WTC11 (cell line): ENCODE results near the gene GIPC3. TPM values are rescaled to one million over a fixed set of nuclear protein-coding genes. Genes with fewer than 3 reads are reported as not detected.

Experiments
- ATAC-seq: fragments of 200-7000 bp; cut with Tn5 transposase; 2 replicates; pipeline ENCODE4 v1.10.0; 2021; ENCODE audit warnings: mild to moderate bottlenecking, moderate library complexity
- CTCF ChIA-PET: fragments of 300-600 bp; sonication (Branson Sonifier 250); formaldehyde crosslinking; loops from one replicate; lab custom pipeline; 2021; ENCODE audit warnings: antibody characterized with exemption; lab: Charles Lee
- POLR2A ChIA-PET: fragments of 350-600 bp; sonication (Branson Sonifier 250); formaldehyde crosslinking; loops from one replicate; lab custom pipeline; 2021; ENCODE audit warnings: antibody characterized with exemption; lab: Charles Lee
- DNase-seq: peaks from one replicate; pipeline ENCODE4 v3.0.0; 2021; ENCODE audit warnings: low spot score
- H3K27ac Mint-ChIP-seq: 2 replicates; pipeline ENCODE4 v1.8.0; 2021; ENCODE audit warnings: mixed read lengths
- H3K27me3 Mint-ChIP-seq: 2 replicates; pipeline ENCODE4 v1.8.0; 2021; ENCODE audit warnings: low read depth, mild to moderate bottlenecking, moderate library complexity, mixed read lengths
- H3K36me3 Mint-ChIP-seq: 2 replicates; pipeline ENCODE4 v1.8.0; 2021; ENCODE audit warnings: mixed read lengths
- H3K4me1 Mint-ChIP-seq: 2 replicates; pipeline ENCODE4 v1.8.0; 2022; ENCODE audit warnings: mixed read lengths
- H3K4me3 Mint-ChIP-seq: 2 replicates; pipeline ENCODE4 v1.8.0; 2021; ENCODE audit warnings: mild to moderate bottlenecking, moderate library complexity, mixed read lengths
- H3K9me3 Mint-ChIP-seq: 2 replicates; pipeline ENCODE4 v1.8.0; 2021; ENCODE audit warnings: mixed read lengths
- CREB1 ChIP-seq: sonication (generic); formaldehyde crosslinking; IDR thresholded peaks from 2 replicates; pipeline ENCODE4 v1.8.0; 2023; ENCODE audit warnings: mild to moderate bottlenecking, missing genetic modification reagents
- ELF4 ChIP-seq: sonication (generic); formaldehyde crosslinking; IDR thresholded peaks from 2 replicates; pipeline ENCODE4 v1.8.1; 2022; ENCODE audit warnings: low read depth, mild to moderate bottlenecking, moderate library complexity, missing genetic modification reagents
- FOXP1 ChIP-seq: sonication (generic); formaldehyde crosslinking; IDR thresholded peaks from 2 replicates; pipeline ENCODE4 v1.8.0; 2022; ENCODE audit warnings: missing genetic modification reagents, mild to moderate bottlenecking, moderate library complexity, borderline replicate concordance
- RELA ChIP-seq: sonication (generic); formaldehyde crosslinking; IDR thresholded peaks from 2 replicates; pipeline ENCODE4 v1.8.1; 2022; ENCODE audit warnings: missing genetic modification reagents, mild to moderate bottlenecking, borderline replicate concordance
- SMAD4 ChIP-seq: sonication (generic); formaldehyde crosslinking; IDR thresholded peaks from 2 replicates; pipeline ENCODE4 v1.8.0; 2022; ENCODE audit warnings: mild to moderate bottlenecking, missing genetic modification reagents
- ZNF232 ChIP-seq: sonication (generic); formaldehyde crosslinking; IDR thresholded peaks from 2 replicates; pipeline ENCODE4 v1.8.0; 2022; ENCODE audit warnings: mild to moderate bottlenecking, missing genetic modification reagents
- total RNA-seq: library from RNA; stranded (reverse); gene quantifications from 3 replicates; pipeline ENCODE4 v1.2.3, GENCODE V29; 2021
- TF ChIP-seq, protein P1 (sequence below): sonication (generic); formaldehyde crosslinking; IDR thresholded peaks from 2 replicates; pipeline ENCODE4 v1.8.1; 2023; ENCODE audit warnings: mild to moderate bottlenecking, missing genetic modification reagents
- TF ChIP-seq, protein P2 (sequence below): fragments of 250-450 bp; sonication (Bioruptor Pico); IDR thresholded peaks from 2 replicates; pipeline ENCODE4 v1.9.0; 2021; ENCODE audit warnings: moderate library complexity, mild to moderate bottlenecking, inconsistent platforms, borderline replicate concordance
- TF ChIP-seq, protein P3 (sequence below): fragments of 250-450 bp; sonication (Bioruptor Pico); IDR thresholded peaks from 2 replicates; pipeline ENCODE4 v1.9.0; 2021; ENCODE audit warnings: mild to moderate bottlenecking
- TF ChIP-seq, protein P4 (sequence below): sonication (generic); formaldehyde crosslinking; IDR thresholded peaks from 2 replicates; pipeline ENCODE4 v1.8.0; 2022; ENCODE audit warnings: mild to moderate bottlenecking, missing genetic modification reagents
- TF ChIP-seq, protein P5 (sequence below): sonication (generic); formaldehyde crosslinking; IDR thresholded peaks from 2 replicates; pipeline ENCODE4 v1.8.0; 2023; ENCODE audit warnings: mild to moderate bottlenecking, missing genetic modification reagents

Gene GIPC3
- total RNA-seq, 1 experiment from 2014 or later: 1.0 TPM

DNA sequence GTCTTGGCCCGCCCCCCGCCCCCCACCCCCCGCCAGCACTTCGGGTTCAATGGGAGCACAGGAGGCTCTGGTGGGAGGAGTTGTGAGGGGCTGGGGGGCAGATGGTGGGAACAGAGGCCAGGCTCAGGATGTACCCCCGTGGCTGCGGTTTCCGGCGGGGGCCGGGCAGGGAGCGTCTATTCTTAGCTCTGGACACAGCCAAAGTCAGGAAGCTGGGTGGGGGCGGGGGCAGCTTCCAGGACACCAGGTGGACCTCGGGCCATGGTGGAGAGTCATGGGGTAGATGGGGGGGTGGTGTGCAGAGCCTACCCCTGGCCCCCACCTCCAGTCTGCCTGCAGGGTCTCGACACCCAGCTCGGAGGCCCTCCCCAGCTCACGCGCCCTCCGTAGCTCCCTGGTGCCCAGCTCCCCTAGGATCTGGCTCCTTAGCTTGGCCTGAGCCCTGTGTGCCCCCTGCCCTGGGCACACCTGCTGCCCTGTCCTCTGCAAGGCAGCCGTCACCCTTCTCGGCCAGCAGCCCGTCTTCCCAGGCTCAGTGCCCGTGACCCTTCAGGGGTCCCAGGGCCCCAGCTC is 23.6 kb downstream of the GIPC3 start (continued):
- TF ChIP-seq, protein P1, sequence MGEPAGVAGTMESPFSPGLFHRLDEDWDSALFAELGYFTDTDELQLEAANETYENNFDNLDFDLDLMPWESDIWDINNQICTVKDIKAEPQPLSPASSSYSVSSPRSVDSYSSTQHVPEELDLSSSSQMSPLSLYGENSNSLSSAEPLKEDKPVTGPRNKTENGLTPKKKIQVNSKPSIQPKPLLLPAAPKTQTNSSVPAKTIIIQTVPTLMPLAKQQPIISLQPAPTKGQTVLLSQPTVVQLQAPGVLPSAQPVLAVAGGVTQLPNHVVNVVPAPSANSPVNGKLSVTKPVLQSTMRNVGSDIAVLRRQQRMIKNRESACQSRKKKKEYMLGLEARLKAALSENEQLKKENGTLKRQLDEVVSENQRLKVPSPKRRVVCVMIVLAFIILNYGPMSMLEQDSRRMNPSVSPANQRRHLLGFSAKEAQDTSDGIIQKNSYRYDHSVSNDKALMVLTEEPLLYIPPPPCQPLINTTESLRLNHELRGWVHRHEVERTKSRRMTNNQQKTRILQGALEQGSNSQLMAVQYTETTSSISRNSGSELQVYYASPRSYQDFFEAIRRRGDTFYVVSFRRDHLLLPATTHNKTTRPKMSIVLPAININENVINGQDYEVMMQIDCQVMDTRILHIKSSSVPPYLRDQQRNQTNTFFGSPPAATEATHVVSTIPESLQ (CRISPR knock-in tag): no peak
- TF ChIP-seq SMAD4 (CRISPR knock-in tag) (no peak), ZNF232 (CRISPR knock-in tag) (no peak)

DNA sequence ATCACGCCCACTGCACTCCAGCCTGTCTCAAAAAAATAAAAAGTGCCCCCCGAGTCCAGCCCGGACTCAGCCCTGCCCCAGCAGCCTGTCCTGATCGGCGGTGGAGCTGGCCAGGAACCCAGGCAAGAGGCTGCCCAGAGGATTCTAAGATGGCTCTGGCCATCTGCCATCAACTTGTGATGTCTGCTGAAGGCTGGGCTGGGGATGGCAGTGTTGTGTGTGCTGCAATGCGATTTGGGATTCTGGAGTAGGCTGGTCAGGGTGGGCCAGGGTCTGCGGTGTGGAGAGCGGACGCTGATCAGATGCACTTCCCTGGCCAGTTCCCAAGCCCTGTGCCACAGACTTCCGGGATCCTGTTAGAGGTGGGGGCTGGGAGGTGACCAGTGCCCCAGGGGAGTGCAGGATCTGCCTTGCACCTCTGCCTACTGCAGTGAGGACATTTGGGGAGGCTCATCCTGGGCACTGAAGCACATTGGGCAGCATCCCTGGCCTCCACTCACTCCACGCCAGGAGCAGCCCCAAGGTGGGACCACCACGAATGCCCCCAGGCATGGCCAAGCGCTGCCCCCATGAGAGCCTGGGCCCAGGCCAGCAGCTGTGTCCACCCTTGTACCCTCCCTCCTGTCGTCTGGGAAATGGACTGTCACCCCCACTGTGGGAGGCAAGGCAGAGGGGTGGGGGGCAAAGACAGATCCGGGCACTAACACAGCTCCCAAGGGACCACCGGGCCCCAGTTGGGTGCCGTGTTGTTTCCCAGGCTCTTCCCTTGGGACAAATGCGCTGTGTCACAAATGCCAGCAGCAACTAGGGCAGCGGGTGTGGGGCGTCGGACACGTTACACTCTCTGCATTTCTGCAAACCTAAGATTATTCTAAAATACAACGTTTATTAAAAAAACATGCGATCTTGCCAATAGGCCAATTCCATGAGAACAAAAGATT is 24.8 kb downstream of the GIPC3 start:
- no peak overlapping the region for H3K27ac Mint-ChIP-seq
- TF ChIP-seq FOXP1 (CRISPR knock-in tag): 0 out of 2 replicates have a peak, but pooled peaks have one; percentile 49
- TF ChIP-seq, protein P2, sequence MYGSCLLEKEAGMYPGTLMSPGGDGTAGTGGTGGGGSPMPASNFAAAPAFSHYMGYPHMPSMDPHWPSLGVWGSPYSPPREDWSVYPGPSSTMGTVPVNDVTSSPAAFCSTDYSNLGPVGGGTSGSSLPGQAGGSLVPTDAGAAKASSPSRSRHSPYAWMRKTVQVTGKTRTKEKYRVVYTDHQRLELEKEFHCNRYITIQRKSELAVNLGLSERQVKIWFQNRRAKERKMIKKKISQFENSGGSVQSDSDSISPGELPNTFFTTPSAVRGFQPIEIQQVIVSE: no peak
- no peak for DNase-seq
- H3K36me3 Mint-ChIP-seq: no peaks in the 10 kb centered on the region; the same call in 1 of the 2 replicates
- ChIA-PET CTCF (interaction anchor here (0.7 kb wide), 1 partner anchor 9 kb away, joined by 3 read pairs; no protein-coding TSS in a partner anchor), POLR2A (no interaction called here)
- ATAC-seq: no peak
- H3K4me3 Mint-ChIP-seq: no peak overlapping the region
- H3K9me3 Mint-ChIP-seq: no peaks in the 10 kb centered on the region
- H3K4me1 Mint-ChIP-seq: peaks cover 11% of the 10 kb centered on the region
- H3K27me3 Mint-ChIP-seq: no peaks in the 10 kb centered on the region

DNA sequence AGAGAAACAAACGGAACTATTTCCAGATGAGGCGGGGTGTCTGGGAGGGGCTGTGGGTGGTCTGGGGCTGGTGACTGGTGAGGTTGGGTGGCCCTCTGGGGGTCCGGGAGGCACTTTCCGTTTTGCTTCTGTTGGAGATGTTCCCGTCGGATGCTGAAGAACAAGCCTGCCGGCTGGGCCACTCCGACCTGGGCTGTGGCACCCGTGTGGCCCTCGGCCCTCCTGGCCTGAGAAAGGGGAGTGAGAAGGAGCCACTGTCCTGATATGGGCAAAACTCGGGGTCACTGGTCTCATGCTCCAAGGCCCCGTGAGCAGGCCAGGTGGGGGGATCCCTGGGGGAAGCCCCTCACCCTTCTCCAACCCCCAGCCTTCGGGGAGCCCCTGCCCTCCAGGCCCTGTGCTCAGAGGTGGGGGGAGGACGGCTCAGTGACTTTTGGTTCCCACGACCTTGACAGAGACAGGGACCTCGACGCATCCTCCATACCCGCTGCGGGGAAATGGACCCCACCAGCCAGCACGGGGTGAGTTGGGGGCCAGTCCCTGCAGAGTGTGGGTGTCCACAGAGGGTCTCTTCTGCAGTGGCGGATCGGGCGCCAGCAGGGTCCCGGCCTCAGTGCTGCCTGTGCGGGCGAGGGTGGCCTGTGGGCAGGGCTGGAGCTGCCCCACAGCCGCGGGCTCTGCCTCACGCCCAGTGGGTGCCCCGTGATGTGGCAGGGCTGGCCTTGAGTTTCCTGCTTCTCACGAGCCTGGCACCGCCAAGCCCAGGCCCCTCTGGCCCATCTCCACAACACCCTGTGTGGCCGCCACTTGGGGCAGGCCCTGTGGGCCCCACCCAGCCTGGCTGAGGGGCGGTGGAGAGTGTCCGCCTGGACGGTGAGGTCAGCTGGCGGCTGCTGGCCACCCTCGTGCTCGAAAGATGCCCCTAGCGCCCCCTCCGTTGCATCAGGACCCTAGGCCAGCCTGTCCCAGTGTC is 25.8 kb downstream of the GIPC3 start:
- Mint-ChIP-seq H3K36me3 (no peaks in the 10 kb centered on the region; the same call in 1 of the 2 replicates), H3K27ac (no peak overlapping the region), H3K27me3 (no peaks in the 10 kb centered on the region), H3K4me3 (no peak overlapping the region), H3K9me3 (no peaks in the 10 kb centered on the region), H3K4me1 (peaks cover 11% of the 10 kb centered on the region)
- DNase-seq: no peak
- no peak for ATAC-seq
- ChIA-PET CTCF (no interaction called here), POLR2A (no interaction called here)
- TF ChIP-seq ELF4 (CRISPR knock-in tag) (no peak), RELA (CRISPR knock-in tag) (no peak), CREB1 (CRISPR knock-in tag) (no peak)
- TF ChIP-seq, protein P3, sequence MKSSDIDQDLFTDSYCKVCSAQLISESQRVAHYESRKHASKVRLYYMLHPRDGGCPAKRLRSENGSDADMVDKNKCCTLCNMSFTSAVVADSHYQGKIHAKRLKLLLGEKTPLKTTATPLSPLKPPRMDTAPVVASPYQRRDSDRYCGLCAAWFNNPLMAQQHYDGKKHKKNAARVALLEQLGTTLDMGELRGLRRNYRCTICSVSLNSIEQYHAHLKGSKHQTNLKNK: no peak
- TF ChIP-seq, protein P4, sequence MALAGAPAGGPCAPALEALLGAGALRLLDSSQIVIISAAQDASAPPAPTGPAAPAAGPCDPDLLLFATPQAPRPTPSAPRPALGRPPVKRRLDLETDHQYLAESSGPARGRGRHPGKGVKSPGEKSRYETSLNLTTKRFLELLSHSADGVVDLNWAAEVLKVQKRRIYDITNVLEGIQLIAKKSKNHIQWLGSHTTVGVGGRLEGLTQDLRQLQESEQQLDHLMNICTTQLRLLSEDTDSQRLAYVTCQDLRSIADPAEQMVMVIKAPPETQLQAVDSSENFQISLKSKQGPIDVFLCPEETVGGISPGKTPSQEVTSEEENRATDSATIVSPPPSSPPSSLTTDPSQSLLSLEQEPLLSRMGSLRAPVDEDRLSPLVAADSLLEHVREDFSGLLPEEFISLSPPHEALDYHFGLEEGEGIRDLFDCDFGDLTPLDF (CRISPR knock-in tag): no peak
- TF ChIP-seq, protein P5, sequence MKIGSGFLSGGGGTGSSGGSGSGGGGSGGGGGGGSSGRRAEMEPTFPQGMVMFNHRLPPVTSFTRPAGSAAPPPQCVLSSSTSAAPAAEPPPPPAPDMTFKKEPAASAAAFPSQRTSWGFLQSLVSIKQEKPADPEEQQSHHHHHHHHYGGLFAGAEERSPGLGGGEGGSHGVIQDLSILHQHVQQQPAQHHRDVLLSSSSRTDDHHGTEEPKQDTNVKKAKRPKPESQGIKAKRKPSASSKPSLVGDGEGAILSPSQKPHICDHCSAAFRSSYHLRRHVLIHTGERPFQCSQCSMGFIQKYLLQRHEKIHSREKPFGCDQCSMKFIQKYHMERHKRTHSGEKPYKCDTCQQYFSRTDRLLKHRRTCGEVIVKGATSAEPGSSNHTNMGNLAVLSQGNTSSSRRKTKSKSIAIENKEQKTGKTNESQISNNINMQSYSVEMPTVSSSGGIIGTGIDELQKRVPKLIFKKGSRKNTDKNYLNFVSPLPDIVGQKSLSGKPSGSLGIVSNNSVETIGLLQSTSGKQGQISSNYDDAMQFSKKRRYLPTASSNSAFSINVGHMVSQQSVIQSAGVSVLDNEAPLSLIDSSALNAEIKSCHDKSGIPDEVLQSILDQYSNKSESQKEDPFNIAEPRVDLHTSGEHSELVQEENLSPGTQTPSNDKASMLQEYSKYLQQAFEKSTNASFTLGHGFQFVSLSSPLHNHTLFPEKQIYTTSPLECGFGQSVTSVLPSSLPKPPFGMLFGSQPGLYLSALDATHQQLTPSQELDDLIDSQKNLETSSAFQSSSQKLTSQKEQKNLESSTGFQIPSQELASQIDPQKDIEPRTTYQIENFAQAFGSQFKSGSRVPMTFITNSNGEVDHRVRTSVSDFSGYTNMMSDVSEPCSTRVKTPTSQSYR (CRISPR knock-in tag): no peak
